ENCODE data around the gene IL27RA. TPM values are rescaled to one million over a fixed set of nuclear protein-coding genes. Genes with fewer than 3 reads are reported as not detected.

Gene IL27RA
- total and polyA plus RNA-seq, 2 donors (not counting 1 experiment from before 2014, with no cell fraction given) = 36.2 to 38.6 TPM

DNA sequence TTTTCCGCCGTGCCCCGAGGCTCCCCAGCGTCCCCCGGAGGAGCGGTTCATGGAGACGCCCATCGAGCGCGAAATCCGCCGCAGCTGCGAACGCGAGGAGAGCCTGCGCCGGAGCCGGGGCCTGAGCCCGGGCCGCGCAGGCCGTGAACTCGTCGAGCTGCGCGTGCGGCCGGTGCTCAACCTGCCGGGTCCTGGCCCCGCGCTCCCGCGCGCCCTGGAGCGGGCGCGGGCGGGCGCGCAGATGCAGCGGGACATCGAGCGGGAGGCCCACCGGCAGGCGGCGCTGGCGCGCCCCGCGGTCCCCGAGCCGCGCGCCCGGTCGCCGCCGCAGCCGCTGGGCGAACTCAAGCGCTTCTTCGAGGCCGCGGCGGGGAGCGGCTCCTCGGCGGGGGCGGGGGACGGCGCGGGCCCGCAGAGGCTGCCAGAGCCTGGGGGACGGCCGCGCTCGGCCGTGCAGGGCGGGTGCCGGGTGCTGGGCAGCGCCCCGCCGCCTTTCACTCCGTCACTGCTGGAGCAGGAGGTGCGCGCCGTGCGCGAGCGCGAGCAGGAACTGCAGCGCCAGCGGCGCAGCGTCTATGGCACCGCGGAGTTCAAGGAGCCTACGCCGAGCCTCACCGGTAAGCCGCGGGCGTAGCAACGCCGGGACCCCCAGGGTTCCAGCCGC lies 41.8 kb downstream of the IL27RA start:
- DNase-seq (peak; percentile 92), ATAC-seq (ENCODE audit: low read depth) (peak; percentile 64)
- Histone ChIP-seq H3K4me3 (ENCODE audit: control extremely low read depth in 1 of 5, extremely low read depth in 1 of 5, insufficient read depth in 1 of 5, low read depth in 2 of 5, low read length in 4 of 5) (peak overlapping the region; percentile 47 to 79 (median 59)), H3K4me2 (replicated peaks; ENCODE audit: low read depth, low read length, poor library complexity, severe bottlenecking) (peak overlapping the region; percentile 99), H3K9me3 (ENCODE audit: control extremely low read depth in 1 of 3, control insufficient read depth in 2 of 3, insufficient read depth in 1 of 3, low read length in 2 of 3) (peaks cover 0 to 3% (median 0%) of the 10 kb centered on the region in 3 donors), H3K27ac (ENCODE audit: low read length in 2 of 2) (no peak overlapping the region), H2AFZ (ENCODE audit: insufficient read depth, low read depth, low read length, poor library complexity, severe bottlenecking) (peak overlapping the region; percentile 91), H3K36me3 (replicated peaks in 1 of 2; ENCODE audit: control extremely low read depth in 1 of 2, control insufficient read depth in 1 of 2, extremely low read depth in 1 of 2, insufficient read depth in 2 of 2, low read length in 1 of 2) (no peaks in the 10 kb centered on the region), H3K27me3 (replicated peaks in 1 of 4; ENCODE audit: control extremely low read depth in 1 of 4, control insufficient read depth in 3 of 4, insufficient read depth in 4 of 4, low read length in 3 of 4) (peaks cover 0 to 18% (median 5%) of the 10 kb centered on the region in 4 experiments), H3K4me1 (ENCODE audit: control insufficient read depth in 2 of 2, insufficient read depth in 2 of 2, low read length in 2 of 2) (peaks cover 31 to 35% of the 10 kb centered on the region in 2 donors), H4K20me1 (ENCODE audit: control insufficient read depth, insufficient read depth, low read length, poor library complexity, severe bottlenecking) (no peaks in the 10 kb centered on the region), H3K79me2 (ENCODE audit: control insufficient read depth, insufficient read depth, low read length) (no peaks in the 10 kb centered on the region), H3K9ac (ENCODE audit: low read length) (peak overlapping the region; percentile 72)
- Mint-ChIP-seq H3K27ac (peak overlapping the region; percentile 34), H3K27me3 (peaks cover 5% of the 10 kb centered on the region), H3K4me1 (peaks cover 26% of the 10 kb centered on the region), H3K9me3 (ENCODE audit: insufficient read depth) (no peaks in the 10 kb centered on the region), H3K4me3 (peak overlapping the region; percentile 87)
- under 1% methylated on average over 106 of the region's 106 CpGs for WGBS (ENCODE audit: insufficient coverage)
- ChIA-PET POLR2A (interaction anchor here (0.6 kb wide), 3 partner anchors 50 to 540 kb away, joined by 3 to 8 read pairs (median 3); no protein-coding TSS in a partner anchor), CTCF (interaction anchor here (0.7 to 6.8 kb wide), 27 partner anchors 8 to 407 kb away, joined by 3 to 92 read pairs (median 4); partner anchors contain the start of genes ASF1B, IL27RA and NANOS3)
- intact Hi-C loops (cut with micrococcal nuclease) = loop anchor here (1.0 to 5.0 kb wide), 5 partner anchors 8 to 121 kb away; partner anchors contain the start of genes ASF1B and DCAF15
- no peak for TF ChIP-seq EZH2 (IDR thresholded peaks at IDR 0.05; ENCODE audit: borderline replicate concordance, insufficient read depth, low read depth, low read length, poor library complexity, severe bottlenecking)
- TF ChIP-seq, protein P1, sequence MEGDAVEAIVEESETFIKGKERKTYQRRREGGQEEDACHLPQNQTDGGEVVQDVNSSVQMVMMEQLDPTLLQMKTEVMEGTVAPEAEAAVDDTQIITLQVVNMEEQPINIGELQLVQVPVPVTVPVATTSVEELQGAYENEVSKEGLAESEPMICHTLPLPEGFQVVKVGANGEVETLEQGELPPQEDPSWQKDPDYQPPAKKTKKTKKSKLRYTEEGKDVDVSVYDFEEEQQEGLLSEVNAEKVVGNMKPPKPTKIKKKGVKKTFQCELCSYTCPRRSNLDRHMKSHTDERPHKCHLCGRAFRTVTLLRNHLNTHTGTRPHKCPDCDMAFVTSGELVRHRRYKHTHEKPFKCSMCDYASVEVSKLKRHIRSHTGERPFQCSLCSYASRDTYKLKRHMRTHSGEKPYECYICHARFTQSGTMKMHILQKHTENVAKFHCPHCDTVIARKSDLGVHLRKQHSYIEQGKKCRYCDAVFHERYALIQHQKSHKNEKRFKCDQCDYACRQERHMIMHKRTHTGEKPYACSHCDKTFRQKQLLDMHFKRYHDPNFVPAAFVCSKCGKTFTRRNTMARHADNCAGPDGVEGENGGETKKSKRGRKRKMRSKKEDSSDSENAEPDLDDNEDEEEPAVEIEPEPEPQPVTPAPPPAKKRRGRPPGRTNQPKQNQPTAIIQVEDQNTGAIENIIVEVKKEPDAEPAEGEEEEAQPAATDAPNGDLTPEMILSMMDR (IDR thresholded peaks at IDR 0.05) = peak; percentile 44
